ENCODE measurements around the gene TMCO4. TPM values are rescaled to one million over a fixed set of nuclear protein-coding genes. Genes with fewer than 3 reads are reported as not detected.

Gene TMCO4
- total and polyA plus RNA-seq, 2 of the 8 experiments (the other 6 are each of a cell fraction or from before 2014, with no cell fraction given), result 3.0 to 3.1 TPM

GRCh38 chr1:19743180-19743579, 56.5 kb downstream of the TMCO4 start:
- Histone ChIP-seq H3K4me2 (ENCODE audit: insufficient read depth in 1 of 2, low read depth in 2 of 2, low read length in 2 of 2) (no peak overlapping the region), H2BK12ac (ENCODE audit: low read depth, low read length) (no peak overlapping the region), H4K5ac (ENCODE audit: insufficient read length, low read depth, low read length) (no peak overlapping the region), H2AFZ (ENCODE audit: low read length) (no peak overlapping the region), H2BK120ac (replicated peaks; ENCODE audit: low read depth, low read length) (no peak overlapping the region), H3K9me3 (ENCODE audit: insufficient read depth in 2 of 2, low read depth in 1 of 2, low read length in 1 of 2) (no peaks in the 10 kb centered on the region; a peak in 1 of 4 replicates), H3K27me3 (replicated peaks in 1 of 4; ENCODE audit: control insufficient read depth in 3 of 4, extremely low read depth in 1 of 4, insufficient read depth in 3 of 4, low read length in 3 of 4) (no peaks in the 10 kb centered on the region), H3K27ac (ENCODE audit: low read depth, low read length) (no peak overlapping the region), H3K18ac (ENCODE audit: extremely low read depth, low read length) (no peak overlapping the region), H4K8ac (ENCODE audit: extremely low read depth, insufficient read depth, low read length) (no peak overlapping the region), H2BK20ac (ENCODE audit: low read length) (no peak overlapping the region), H3K36me3 (ENCODE audit: control insufficient read depth in 2 of 4, insufficient read depth in 4 of 4, low read length in 3 of 4) (no peaks in the 10 kb centered on the region), H4K20me1 (replicated peaks in 1 of 2; ENCODE audit: control insufficient read depth in 1 of 2, insufficient read depth in 2 of 2, low read length in 2 of 2) (no peaks in the 10 kb centered on the region), H3K4ac (replicated peaks; ENCODE audit: insufficient read length, low read depth, low read length) (no peak overlapping the region), H3K79me2 (ENCODE audit: control insufficient read depth in 1 of 2, insufficient read depth in 2 of 2, low read length in 2 of 2) (no peaks in the 10 kb centered on the region), H2BK15ac (ENCODE audit: low read length) (no peak overlapping the region), H2BK5ac (ENCODE audit: low read depth, low read length) (no peak overlapping the region), H2AK5ac (ENCODE audit: low read depth, low read length) (no peak overlapping the region), H3K23ac (ENCODE audit: insufficient read length) (no peak overlapping the region), H3K14ac (ENCODE audit: insufficient read length) (no peak overlapping the region), H3K4me1 (replicated peaks in 1 of 4; ENCODE audit: control insufficient read depth in 3 of 4, insufficient read depth in 4 of 4, low read length in 3 of 4) (no peaks in the 10 kb centered on the region), H3K23me2 (ENCODE audit: low read depth, low read length) (no peaks in the 10 kb centered on the region; the same call in 1 of the 2 replicates), H3K56ac (replicated peaks; ENCODE audit: insufficient read length, low read depth, low read length) (no peak overlapping the region), H3K4me3 (ENCODE audit: extremely low read depth in 1 of 4, insufficient read depth in 2 of 4, low read depth in 3 of 4, low read length in 4 of 4) (no peak overlapping the region), H3K9ac (replicated peaks in 1 of 4; ENCODE audit: extremely low read depth in 1 of 4, low read depth in 3 of 4, low read length in 3 of 4) (no peak overlapping the region), H3K79me1 (ENCODE audit: low read depth, low read length) (no peaks in the 10 kb centered on the region), H4K91ac (replicated peaks; ENCODE audit: insufficient read length, low read length) (no peak overlapping the region)
- WGBS, 2 experiments (ENCODE audit: extremely low coverage in 1 of 2, insufficient coverage in 1 of 2, insufficient read length in 1 of 2, insufficient replicate concordance in 2 of 2, low coverage in 1 of 2, low lambda C conversion rate in 2 of 2, missing lambda C conversion rate in 1 of 2), result 96% methylated on average over 3 of the region's 3 CpGs; no CpG with 5 or more reads in 1 of the 2 experiments
- DNase-seq (ENCODE audit: low read depth in 1 of 2, low spot score in 2 of 2) (no peak), FAIRE-seq (no peak)
- CTCF ChIA-PET (ENCODE audit: partially characterized antibody), result interaction anchor here (0.6 to 1.2 kb wide), 2 partner anchors 12 to 66 kb away, joined by 3 read pairs; no protein-coding TSS in a partner anchor
- POLR2A ChIA-PET (ENCODE audit: partially characterized antibody), result no interaction called here
- TF ChIP-seq EZH2 (IDR thresholded peaks at IDR 0.05; ENCODE audit: low read depth, low read length, severe bottlenecking) (no peak), KDM5A (IDR thresholded peaks at IDR 0.05; ENCODE audit: low read length) (no peak), ATF2 (IDR thresholded peaks at IDR 0.05; ENCODE audit: low read length) (no peak), SIRT6 (IDR thresholded peaks at IDR 0.05; ENCODE audit: low read length) (no peak), USF2 (IDR thresholded peaks at IDR 0.05; ENCODE audit: low read length) (no peak), BACH1 (IDR thresholded peaks at IDR 0.05; ENCODE audit: low read length) (no peak), SP4 (IDR thresholded peaks at IDR 0.05; ENCODE audit: low read length) (no peak), SUZ12 (IDR thresholded peaks at IDR 0.05; ENCODE audit: low read length) (no peak), JUN (IDR thresholded peaks at IDR 0.05; ENCODE audit: low read depth, low read length) (no peak), CBX5 (IDR thresholded peaks at IDR 0.05; ENCODE audit: low read depth, low read length) (no peak), NANOG (IDR thresholded peaks at IDR 0.05; ENCODE audit: insufficient read depth, low read depth, low read length, poor library complexity, severe bottlenecking) (no peak), SP1 (IDR thresholded peaks at IDR 0.05; ENCODE audit: low read depth, low read length) (no peak), YY1 (IDR thresholded peaks at IDR 0.05; ENCODE audit: low read depth, low read length) (no peak)

All from H1 (cell line).